ENCODE results near the gene SLC2A9.
A peak's percentile ranks its signal among the peaks of the same experiment; 100 is the strongest.

SLC2A9 gene

DNA sequence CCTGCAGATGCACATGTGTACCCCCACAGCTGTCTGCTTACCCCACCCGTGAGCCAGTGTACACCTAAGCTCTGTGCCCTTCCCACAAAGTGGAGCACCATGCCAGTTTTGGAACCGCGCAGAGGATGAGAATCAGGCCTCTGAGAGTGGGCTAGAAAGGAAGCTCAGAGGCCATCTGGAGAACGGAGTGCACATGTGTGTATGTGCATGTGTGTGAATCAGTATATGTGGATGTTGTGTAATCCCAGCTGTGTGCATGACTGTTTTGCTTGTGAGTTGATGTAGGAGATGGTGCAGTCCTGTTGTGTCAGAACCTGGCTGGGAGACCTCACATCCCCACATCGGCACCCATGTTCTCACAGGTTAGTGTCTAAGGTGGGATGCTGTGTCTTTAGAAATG, 146.9 kb downstream of the SLC2A9 start:
- H4K91ac ChIP-seq (ENCODE audit: low read depth, low read length) = no peak overlapping the region
- no CpG with 5 or more reads among the region's 5 CpGs for WGBS (ENCODE audit: extremely low coverage, insufficient coverage, insufficient read length)
- no peaks in the 10 kb centered on the region for H3K27me3 ChIP-seq (ENCODE audit: insufficient read depth, low read length)
- DNase-seq = no peak
- no peak overlapping the region for H3K9ac ChIP-seq (ENCODE audit: low read length)
- H2AK5ac ChIP-seq (ENCODE audit: low read length) = no peak overlapping the region
- H3K23ac ChIP-seq (ENCODE audit: low read length) = no peak overlapping the region
- H3K79me2 ChIP-seq (ENCODE audit: control insufficient read depth, insufficient read depth, low read length, poor library complexity) = no peaks in the 10 kb centered on the region
- H2BK120ac ChIP-seq (ENCODE audit: insufficient read depth, low read length, poor library complexity) = no peak overlapping the region
- H3K14ac ChIP-seq (ENCODE audit: low read length) = no peak overlapping the region
- no peak overlapping the region for H4K12ac ChIP-seq (ENCODE audit: low read depth, low read length)
- H4K8ac ChIP-seq (ENCODE audit: low read depth, low read length) = no peak overlapping the region
- no peaks in the 10 kb centered on the region for H3K36me3 ChIP-seq (ENCODE audit: control insufficient read depth in 1 of 2, insufficient read depth in 2 of 2, low read length in 2 of 2)
- no peak overlapping the region for H2BK12ac ChIP-seq (ENCODE audit: low read length)
- H3K4me1 ChIP-seq (ENCODE audit: control insufficient read depth in 1 of 2, insufficient read depth in 2 of 2, low read length in 2 of 2) = no peaks in the 10 kb centered on the region
- H2AFZ ChIP-seq (ENCODE audit: insufficient read depth, low read length, poor library complexity) = no peak overlapping the region
- no peak overlapping the region for H3K4me3 ChIP-seq (ENCODE audit: low read depth, low read length)
- no peak overlapping the region for H3K4me2 ChIP-seq (ENCODE audit: low read length)
- H3K4ac ChIP-seq (ENCODE audit: low read depth, low read length) = no peak overlapping the region
- no peaks in the 10 kb centered on the region for H3K79me1 ChIP-seq (ENCODE audit: low read length)
- no peak overlapping the region for H3K27ac ChIP-seq (ENCODE audit: low read depth, low read length)
- H3K9me3 ChIP-seq (ENCODE audit: insufficient read depth, low read depth, low read length) = peaks cover 3% of the 10 kb centered on the region
- no peak overlapping the region for H2BK5ac ChIP-seq (ENCODE audit: low read depth, low read length, poor library complexity)
- H3K18ac ChIP-seq (ENCODE audit: low read length) = no peak overlapping the region

DNA sequence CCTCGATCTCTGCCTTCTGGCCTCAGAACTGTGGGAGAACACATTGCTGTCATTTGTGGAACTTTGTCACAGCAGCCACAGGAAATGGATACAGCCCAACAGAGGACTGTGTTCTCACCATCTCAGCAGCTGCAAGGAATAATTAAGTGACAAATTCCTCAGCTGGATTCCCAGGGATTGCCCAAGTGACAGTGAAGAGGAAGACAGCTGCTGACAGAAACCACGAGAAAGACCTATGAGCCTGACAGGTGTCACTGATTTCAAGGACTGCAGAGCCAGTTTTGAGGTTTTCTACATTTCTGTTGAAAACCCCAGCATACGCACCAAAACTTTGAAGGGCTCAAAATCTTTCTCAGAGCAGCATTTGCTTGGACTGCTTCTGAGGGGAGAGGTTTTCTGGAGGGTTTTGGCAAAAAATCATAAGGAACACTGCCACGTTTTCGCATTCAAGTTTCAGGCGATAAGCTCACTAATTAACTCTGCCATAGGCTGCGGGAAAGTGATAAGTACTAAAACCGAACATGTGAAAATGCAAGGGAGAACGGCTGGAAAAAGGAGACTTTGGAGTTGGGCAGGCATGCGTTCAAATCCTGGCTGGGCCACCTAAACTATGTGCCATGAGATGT, 151.0 kb downstream of the SLC2A9 start:
- Histone ChIP-seq H3K9me3 (ENCODE audit: insufficient read depth, low read depth, low read length) (peaks cover 3% of the 10 kb centered on the region), H3K79me2 (ENCODE audit: control insufficient read depth, insufficient read depth, low read length, poor library complexity) (no peaks in the 10 kb centered on the region), H3K18ac (ENCODE audit: low read length) (no peak overlapping the region), H3K4ac (ENCODE audit: low read depth, low read length) (no peak overlapping the region), H4K12ac (ENCODE audit: low read depth, low read length) (no peak overlapping the region), H2BK12ac (ENCODE audit: low read length) (no peak overlapping the region), H4K91ac (ENCODE audit: low read depth, low read length) (no peak overlapping the region), H3K4me2 (ENCODE audit: low read length) (no peak overlapping the region), H2AFZ (ENCODE audit: insufficient read depth, low read length, poor library complexity) (no peak overlapping the region), H3K23ac (ENCODE audit: low read length) (no peak overlapping the region), H2BK5ac (ENCODE audit: low read depth, low read length, poor library complexity) (no peak overlapping the region), H3K9ac (ENCODE audit: low read length) (no peak overlapping the region), H3K4me1 (ENCODE audit: control insufficient read depth in 1 of 2, insufficient read depth in 2 of 2, low read length in 2 of 2) (peaks cover 4% of the 10 kb centered on the region in 2 experiments), H2AK5ac (ENCODE audit: low read length) (no peak overlapping the region), H4K8ac (ENCODE audit: low read depth, low read length) (no peak overlapping the region), H3K36me3 (ENCODE audit: control insufficient read depth in 1 of 2, insufficient read depth in 2 of 2, low read length in 2 of 2) (no peaks in the 10 kb centered on the region), H3K4me3 (ENCODE audit: low read depth, low read length) (no peak overlapping the region), H3K79me1 (ENCODE audit: low read length) (no peaks in the 10 kb centered on the region), H3K14ac (ENCODE audit: low read length) (no peak overlapping the region), H3K27ac (ENCODE audit: low read depth, low read length) (no peak overlapping the region), H2BK120ac (ENCODE audit: insufficient read depth, low read length, poor library complexity) (no peak overlapping the region), H3K27me3 (ENCODE audit: insufficient read depth, low read length) (no peaks in the 10 kb centered on the region)
- DNase-seq = peak in 1 of 2 donors; percentile 20
- no CpG with 5 or more reads among the region's 10 CpGs for WGBS (ENCODE audit: extremely low coverage, insufficient coverage, insufficient read length)

DNA sequence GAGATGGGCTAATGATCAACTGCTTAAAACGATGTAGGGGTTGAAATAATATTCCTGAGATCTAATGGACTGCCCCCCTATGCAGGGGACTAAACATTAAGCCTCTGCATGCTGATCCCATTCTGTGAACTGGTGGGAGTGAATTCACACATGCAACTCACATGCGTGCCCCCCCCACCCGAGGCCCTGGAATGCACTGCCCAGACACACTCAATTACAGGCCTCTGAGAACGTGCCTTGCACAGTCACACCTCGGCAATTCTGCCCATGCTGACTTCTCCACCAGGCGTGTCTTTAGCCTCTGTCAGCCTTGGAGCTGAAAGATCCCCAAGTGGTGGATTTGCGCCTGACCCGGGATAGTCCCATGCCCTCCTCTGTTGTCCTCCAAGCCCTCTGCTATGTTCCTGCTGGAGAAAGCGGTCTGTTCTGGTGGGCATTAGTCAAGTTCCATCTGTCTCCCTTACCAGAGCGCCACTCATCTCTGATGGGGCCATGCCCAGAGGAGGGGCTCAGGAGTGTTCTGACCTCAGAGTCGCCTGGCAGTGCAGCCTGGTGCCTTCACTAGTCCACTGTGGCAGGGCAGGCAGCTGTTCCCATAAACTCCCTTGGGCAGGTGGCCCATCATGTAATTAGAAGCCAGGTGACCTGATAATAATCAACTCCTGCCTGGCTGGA, 153.4 kb downstream of the SLC2A9 start:
- Histone ChIP-seq H3K18ac (ENCODE audit: low read length) (no peak overlapping the region), H2BK12ac (ENCODE audit: low read length) (no peak overlapping the region), H3K23ac (ENCODE audit: low read length) (no peak overlapping the region), H2AK5ac (ENCODE audit: low read length) (no peak overlapping the region), H3K9me3 (ENCODE audit: insufficient read depth, low read depth, low read length) (peaks cover 3% of the 10 kb centered on the region), H3K27me3 (ENCODE audit: insufficient read depth, low read length) (no peaks in the 10 kb centered on the region), H3K27ac (ENCODE audit: low read depth, low read length) (no peak overlapping the region), H3K9ac (ENCODE audit: low read length) (no peak overlapping the region), H4K8ac (ENCODE audit: low read depth, low read length) (no peak overlapping the region), H2BK120ac (ENCODE audit: insufficient read depth, low read length, poor library complexity) (no peak overlapping the region), H3K79me2 (ENCODE audit: control insufficient read depth, insufficient read depth, low read length, poor library complexity) (no peaks in the 10 kb centered on the region), H2AFZ (ENCODE audit: insufficient read depth, low read length, poor library complexity) (no peak overlapping the region), H3K4me3 (ENCODE audit: low read depth, low read length) (no peak overlapping the region), H3K4ac (ENCODE audit: low read depth, low read length) (no peak overlapping the region), H4K91ac (ENCODE audit: low read depth, low read length) (no peak overlapping the region), H3K79me1 (ENCODE audit: low read length) (no peaks in the 10 kb centered on the region), H3K4me2 (ENCODE audit: low read length) (no peak overlapping the region), H4K12ac (ENCODE audit: low read depth, low read length) (no peak overlapping the region), H2BK5ac (ENCODE audit: low read depth, low read length, poor library complexity) (no peak overlapping the region), H3K36me3 (ENCODE audit: control insufficient read depth in 1 of 2, insufficient read depth in 2 of 2, low read length in 2 of 2) (no peaks in the 10 kb centered on the region), H3K14ac (ENCODE audit: low read length) (no peak overlapping the region), H3K4me1 (ENCODE audit: control insufficient read depth in 1 of 2, insufficient read depth in 2 of 2, low read length in 2 of 2) (peaks cover 4% of the 10 kb centered on the region in 2 experiments)
- no CpG with 5 or more reads among the region's 11 CpGs for WGBS (ENCODE audit: extremely low coverage, insufficient coverage, insufficient read length)
- DNase-seq = no peak

DNA sequence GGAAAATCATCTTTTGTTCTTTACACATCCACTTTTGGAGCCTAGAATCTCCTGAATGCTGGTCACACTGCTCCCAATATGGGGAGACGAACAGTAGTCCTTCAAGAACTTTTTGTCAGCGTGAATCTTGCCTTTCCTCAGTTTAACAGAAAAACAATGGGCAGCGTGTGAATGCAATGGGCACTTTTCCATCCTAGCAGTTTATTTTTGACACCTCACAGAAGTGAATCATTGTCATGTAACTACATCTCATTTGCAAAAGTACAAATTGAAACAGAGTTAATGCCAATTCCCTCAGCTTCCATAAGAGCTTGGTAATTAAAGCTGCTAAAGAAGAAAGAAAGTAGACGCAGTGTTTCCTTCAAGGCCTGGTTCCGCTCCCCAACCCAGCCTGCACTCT, 154.4 kb downstream of the SLC2A9 start:
- Histone ChIP-seq H2AFZ (ENCODE audit: insufficient read depth, low read length, poor library complexity) (no peak overlapping the region), H4K91ac (ENCODE audit: low read depth, low read length) (no peak overlapping the region), H2BK12ac (ENCODE audit: low read length) (no peak overlapping the region), H3K23ac (ENCODE audit: low read length) (no peak overlapping the region), H3K27me3 (ENCODE audit: insufficient read depth, low read length) (no peaks in the 10 kb centered on the region), H3K14ac (ENCODE audit: low read length) (no peak overlapping the region), H4K8ac (ENCODE audit: low read depth, low read length) (no peak overlapping the region), H3K79me1 (ENCODE audit: low read length) (no peaks in the 10 kb centered on the region), H3K9ac (ENCODE audit: low read length) (no peak overlapping the region), H2BK120ac (ENCODE audit: insufficient read depth, low read length, poor library complexity) (no peak overlapping the region), H3K27ac (ENCODE audit: low read depth, low read length) (no peak overlapping the region), H4K12ac (ENCODE audit: low read depth, low read length) (no peak overlapping the region), H3K9me3 (ENCODE audit: insufficient read depth, low read depth, low read length) (peaks cover 3% of the 10 kb centered on the region), H3K18ac (ENCODE audit: low read length) (no peak overlapping the region), H3K4me3 (ENCODE audit: low read depth, low read length) (no peak overlapping the region), H3K4me2 (ENCODE audit: low read length) (no peak overlapping the region), H3K4me1 (ENCODE audit: control insufficient read depth in 1 of 2, insufficient read depth in 2 of 2, low read length in 2 of 2) (peaks cover 4% of the 10 kb centered on the region in 2 experiments), H3K36me3 (ENCODE audit: control insufficient read depth in 1 of 2, insufficient read depth in 2 of 2, low read length in 2 of 2) (no peaks in the 10 kb centered on the region), H2AK5ac (ENCODE audit: low read length) (no peak overlapping the region), H3K79me2 (ENCODE audit: control insufficient read depth, insufficient read depth, low read length, poor library complexity) (no peaks in the 10 kb centered on the region), H3K4ac (ENCODE audit: low read depth, low read length) (no peak overlapping the region), H2BK5ac (ENCODE audit: low read depth, low read length, poor library complexity) (no peak overlapping the region)
- DNase-seq = no peak
- no CpG with 5 or more reads among the region's 5 CpGs for WGBS (ENCODE audit: extremely low coverage, insufficient coverage, insufficient read length)
